Mammary epithelial cell (primary cell): Measurements from ENCODE around the gene GRIA3.

ENCODE experiments used
- EZH2 ChIP-seq: IDR thresholded peaks from 2 replicates; pipeline ENCODE4 v1.6.1; 2012; ENCODE audit warnings: low read length, inconsistent platforms, borderline replicate concordance
- TF ChIP-seq, protein P1 (sequence below), 2 donors: IDR thresholded peaks in 1 of 2; conservative IDR thresholded peaks in 1 of 2; 2 replicates each; pipeline ENCODE4 v1.5.1; 2011 to 2012; ENCODE audit warnings: inconsistent platforms in 2 of 2, low read length in 2 of 2, mild to moderate bottlenecking in 2 of 2, control low read depth in 1 of 2, low read depth in 1 of 2; ENCODE audit not compliant: insufficient read depth in 1 of 2; ENCODE audit errors: extremely low read depth in 1 of 2

DNA sequence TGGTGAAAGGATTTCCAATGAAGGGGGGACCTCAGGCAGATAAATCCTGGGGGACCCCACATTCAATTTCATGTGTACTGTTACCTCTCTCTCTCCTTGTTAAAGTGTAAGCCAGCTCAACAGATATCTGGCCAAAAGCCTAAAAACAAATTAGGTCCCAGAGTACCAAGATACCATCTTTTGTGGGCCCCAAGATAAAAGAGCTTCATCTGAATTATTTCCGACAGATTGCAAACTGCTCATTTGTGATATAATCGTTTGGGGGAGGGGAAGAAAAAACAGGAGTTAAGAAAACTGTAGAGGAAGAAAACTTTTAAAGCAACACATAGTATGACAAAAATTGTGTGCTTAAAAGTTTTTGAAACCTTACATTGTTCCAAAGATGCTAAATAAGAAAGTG lies 33.6 kb downstream of the GRIA3 start:
- TF ChIP-seq, protein P1, sequence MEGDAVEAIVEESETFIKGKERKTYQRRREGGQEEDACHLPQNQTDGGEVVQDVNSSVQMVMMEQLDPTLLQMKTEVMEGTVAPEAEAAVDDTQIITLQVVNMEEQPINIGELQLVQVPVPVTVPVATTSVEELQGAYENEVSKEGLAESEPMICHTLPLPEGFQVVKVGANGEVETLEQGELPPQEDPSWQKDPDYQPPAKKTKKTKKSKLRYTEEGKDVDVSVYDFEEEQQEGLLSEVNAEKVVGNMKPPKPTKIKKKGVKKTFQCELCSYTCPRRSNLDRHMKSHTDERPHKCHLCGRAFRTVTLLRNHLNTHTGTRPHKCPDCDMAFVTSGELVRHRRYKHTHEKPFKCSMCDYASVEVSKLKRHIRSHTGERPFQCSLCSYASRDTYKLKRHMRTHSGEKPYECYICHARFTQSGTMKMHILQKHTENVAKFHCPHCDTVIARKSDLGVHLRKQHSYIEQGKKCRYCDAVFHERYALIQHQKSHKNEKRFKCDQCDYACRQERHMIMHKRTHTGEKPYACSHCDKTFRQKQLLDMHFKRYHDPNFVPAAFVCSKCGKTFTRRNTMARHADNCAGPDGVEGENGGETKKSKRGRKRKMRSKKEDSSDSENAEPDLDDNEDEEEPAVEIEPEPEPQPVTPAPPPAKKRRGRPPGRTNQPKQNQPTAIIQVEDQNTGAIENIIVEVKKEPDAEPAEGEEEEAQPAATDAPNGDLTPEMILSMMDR (conservative IDR thresholded peaks at IDR 0.05 in 1 of 2, IDR thresholded peaks at IDR 0.05 in 1 of 2; ENCODE audit: extremely low read depth in 1 of 2, insufficient read depth in 1 of 2, low read depth in 1 of 2, low read length in 2 of 2): no peak
- no peak for TF ChIP-seq EZH2
